GM18907 (cell line): ENCODE data around the gene PGAM4.
"Not testable (repeated sequence)": the region's sequence is repeated elsewhere in the genome, so short reads cannot be mapped to it uniquely, and the experiment has no call there.

Experiments used
- ATAC-seq: cut with Tn5 transposase; IDR thresholded peaks from one replicate; pipeline ENCODE4 v1.9.1; 2021; ENCODE audit warnings: mild to moderate bottlenecking, moderate library complexity; ENCODE audit not compliant: unreplicated experiment

Gene PGAM4

DNA sequence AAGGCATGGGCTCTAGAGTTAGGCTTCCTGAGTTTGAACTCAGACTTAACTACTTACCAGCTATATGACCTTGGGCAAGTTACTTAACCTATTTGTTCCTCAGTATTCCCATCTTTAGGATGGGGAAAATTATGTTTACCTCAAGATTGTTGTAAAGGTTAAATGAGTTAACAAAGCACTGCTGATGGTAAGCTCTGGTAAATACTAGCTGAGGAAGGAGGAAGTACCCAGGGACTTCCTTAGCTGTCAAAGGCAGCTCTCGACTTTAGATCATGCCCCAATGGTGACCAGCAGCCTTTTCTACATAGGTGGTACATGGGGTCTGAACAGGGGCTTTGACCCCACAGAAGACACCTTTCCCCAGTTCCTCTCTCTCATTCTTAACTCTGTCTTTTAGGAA, 38.9 kb downstream of the PGAM4 start:
- no peak for ATAC-seq

DNA sequence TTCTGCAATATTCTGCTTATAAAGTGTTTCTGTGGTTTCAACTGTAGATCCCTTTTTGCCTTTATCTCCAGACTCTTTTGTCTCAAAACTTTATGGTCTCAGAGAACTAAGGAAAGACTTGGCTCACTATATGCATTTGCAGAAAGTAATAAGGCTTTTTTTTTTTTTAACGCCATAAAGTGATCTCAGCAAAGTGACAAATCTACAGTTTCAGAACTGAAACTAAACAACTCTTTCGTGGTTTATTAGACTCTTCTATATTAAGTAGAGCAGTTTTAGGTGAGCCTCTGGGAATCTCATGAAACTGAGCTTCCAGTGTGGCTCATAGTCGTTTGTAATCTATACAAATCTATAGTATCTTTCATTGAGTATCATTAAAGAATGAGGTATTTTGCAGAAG, 43.7 kb downstream of the PGAM4 start:
- no peak for ATAC-seq

DNA sequence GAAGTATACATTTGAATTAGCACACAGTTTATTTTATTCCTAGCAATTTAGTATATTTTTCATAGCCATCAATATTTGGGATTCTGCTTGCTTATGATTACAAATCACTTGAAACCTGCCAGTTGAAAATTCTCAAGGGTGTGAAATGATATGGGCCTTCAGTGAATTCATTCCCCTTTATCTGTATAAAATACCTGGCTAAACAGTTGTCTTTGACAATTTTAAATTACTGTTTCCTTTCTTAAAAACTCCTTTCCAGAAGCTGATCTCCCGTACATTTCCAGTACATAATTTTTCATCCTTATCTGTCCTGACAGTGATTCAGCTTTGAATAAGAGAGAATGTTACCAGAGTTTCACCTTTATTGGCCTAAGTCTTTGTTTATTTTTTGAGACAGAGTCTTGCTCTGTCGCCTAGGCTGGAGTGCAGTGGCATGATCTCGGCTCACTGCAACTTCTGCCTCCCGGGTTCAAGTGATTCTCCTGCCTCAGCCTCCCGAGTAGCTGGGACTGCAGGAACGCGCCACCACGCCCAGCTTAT, 45.0 kb downstream of the PGAM4 start:
- ATAC-seq, result no peak

DNA sequence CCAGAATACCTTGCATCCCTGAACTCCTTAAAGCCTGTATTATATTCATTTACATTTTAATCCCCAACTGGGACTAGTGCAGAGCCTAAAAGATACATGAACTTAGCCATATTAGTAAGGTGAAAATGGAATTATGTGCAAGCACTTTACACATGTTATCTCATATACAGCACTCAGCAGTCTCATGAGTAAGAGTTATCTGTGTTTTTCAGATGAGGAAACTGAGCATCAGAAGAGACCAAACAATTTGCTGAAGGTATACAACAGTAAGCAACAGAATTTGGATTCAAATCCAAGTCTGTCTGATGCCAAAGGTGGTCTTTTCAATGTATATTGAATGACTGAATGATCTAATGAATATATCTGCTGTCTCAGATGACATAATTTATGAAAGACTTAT, 46.7 kb downstream of the PGAM4 start:
- no peak for ATAC-seq

DNA sequence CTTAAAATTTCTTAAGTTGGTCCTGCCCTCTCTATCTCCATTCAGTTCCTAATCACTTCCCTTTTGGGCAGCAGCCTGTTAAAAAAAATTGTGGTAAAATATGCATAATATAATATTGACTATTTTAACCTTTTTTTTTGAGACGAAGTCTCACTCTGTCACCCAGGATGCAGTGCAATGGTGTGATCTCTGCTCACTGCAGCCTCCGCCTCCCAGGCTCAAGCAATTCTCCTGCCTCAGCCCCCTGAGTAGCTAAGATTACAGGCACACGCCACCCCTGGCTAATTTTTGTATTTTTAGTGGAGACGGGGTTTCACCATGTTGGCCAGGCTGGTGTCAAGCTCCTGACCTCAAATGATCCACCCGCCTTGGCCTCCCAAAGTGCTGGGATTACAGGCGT, 50.1 kb downstream of the PGAM4 start:
- ATAC-seq, result not testable (repeated sequence)

DNA sequence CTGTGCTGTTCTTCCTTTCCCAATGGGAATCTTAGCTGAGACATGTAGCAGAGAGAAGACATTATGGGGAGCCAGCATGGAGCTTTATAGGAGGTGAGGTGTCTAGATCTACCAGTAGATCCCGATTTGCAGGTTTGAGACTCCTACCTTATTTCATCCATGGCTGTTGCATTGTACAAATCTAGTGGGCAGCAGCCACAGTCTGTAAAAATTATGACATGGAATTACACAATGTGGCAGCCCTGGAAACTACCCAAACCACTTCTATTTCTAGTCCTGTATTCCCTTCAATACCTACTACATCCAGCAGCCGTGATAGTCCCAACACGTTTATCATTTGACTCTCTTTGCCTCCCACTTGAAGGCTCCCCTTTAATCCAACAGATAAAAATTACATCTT, 50.9 kb downstream of the PGAM4 start:
- ATAC-seq, result no peak
